HG03097 (cell line): ENCODE data around the gene ATP2A3.

ENCODE experiments used
- ATAC-seq: cut with Tn5 transposase; IDR thresholded peaks from one replicate; pipeline ENCODE4 v1.9.1; 2021; ENCODE audit not compliant: unreplicated experiment, low FRiP score

The ATP2A3 gene

GRCh38 chr17:3935825-3936355, 28.3 kb downstream of the ATP2A3 start:
- no peak for ATAC-seq

- ATAC-seq = no peak
Measured at GRCh38 chr17:3935140-3935542, 29.1 kb downstream of the ATP2A3 start.

GRCh38 chr17:3929764-3930163, 34.5 kb downstream of the ATP2A3 start:
- no peak for ATAC-seq

GRCh38 chr17:3929181-3929580, 35.1 kb downstream of the ATP2A3 start:
- no peak for ATAC-seq

- ATAC-seq = no peak
Measured at GRCh38 chr17:3928406-3928805, 35.8 kb downstream of the ATP2A3 start.

GRCh38 chr17:3927628-3928340, 36.5 kb downstream of the ATP2A3 start:
- ATAC-seq = no peak

- ATAC-seq = no peak
Measured at GRCh38 chr17:3926860-3927627, 37.2 kb downstream of the ATP2A3 start.

- no peak for ATAC-seq
Measured at GRCh38 chr17:3925684-3926485, 38.4 kb downstream of the ATP2A3 start.

GRCh38 chr17:3924512-3925350, 39.5 kb downstream of the ATP2A3 start:
- ATAC-seq = no peak

GRCh38 chr17:3923466-3924190, 40.6 kb downstream of the ATP2A3 start:
- ATAC-seq = no peak

GRCh38 chr17:3922765-3923164, 41.5 kb downstream of the ATP2A3 start:
- ATAC-seq = no peak

- ATAC-seq = no peak
Measured at GRCh38 chr17:3921502-3922319, 42.5 kb downstream of the ATP2A3 start.

GRCh38 chr17:3921006-3921405, 43.2 kb downstream of the ATP2A3 start:
- no peak for ATAC-seq

- ATAC-seq = no peak
Measured at GRCh38 chr17:3919123-3919624, 45.1 kb downstream of the ATP2A3 start.

- ATAC-seq = no peak
Measured at GRCh38 chr17:3918372-3919122, 45.7 kb downstream of the ATP2A3 start.

GRCh38 chr17:3917391-3917931, 46.8 kb downstream of the ATP2A3 start:
- no peak for ATAC-seq

GRCh38 chr17:3916825-3917224, 47.4 kb downstream of the ATP2A3 start:
- no peak for ATAC-seq
